HEK293 (cell line): ENCODE results near the gene TNC.

Experiments
- CTCF ChIA-PET: fragments of 350-600 bp; formaldehyde crosslinking; extraction: SDS; loops from one replicate; lab custom pipeline; 2021; ENCODE audit warnings: antibody characterized with exemption; lab: Yijun Ruan, JAX
- POLR2A ChIA-PET: fragments of 300-600 bp; formaldehyde crosslinking; extraction: SDS; loops from one replicate; lab custom pipeline; 2020; ENCODE audit warnings: antibody characterized with exemption, inconsistent platforms; lab: Yijun Ruan, JAX
- H3K27ac ChIP-seq: fragments of 200-500 bp; sonication (Bioruptor generic); 2 replicates; pipeline ENCODE4 v1.5.1; 2014; ENCODE audit warnings: low read depth, low read length, control low read depth, inconsistent platforms; ENCODE audit errors: extremely low read depth
- H3K36me3 ChIP-seq, 2 experiments: fragments of 200-500 bp in 1 of 2; sonication (Bioruptor generic) in 1 of 2; 1 replicate in 1 of 2; 2 replicates in 1 of 2; pipeline ENCODE4 v1.5.1; 2014 to 2017; ENCODE audit warnings: inconsistent platforms in 2 of 2, low read length in 2 of 2; ENCODE audit not compliant: control insufficient read depth in 2 of 2, insufficient read depth in 1 of 2
- H3K4me1 ChIP-seq: fragments of 200-500 bp; sonication (Bioruptor generic); 2 replicates; pipeline ENCODE4 v1.5.1; 2014; ENCODE audit warnings: mild to moderate bottlenecking, low read length, inconsistent platforms; ENCODE audit not compliant: control insufficient read depth, insufficient read depth
- H3K4me3 ChIP-seq: 2 replicates; pipeline ENCODE4 v1.5.1; 2011; ENCODE audit warnings: low read depth, mild to moderate bottlenecking, control low read depth, low read length, moderate library complexity
- H3K9me3 ChIP-seq: fragments of 200-500 bp; sonication (Bioruptor generic); 2 replicates; pipeline ENCODE4 v1.5.1; 2014; ENCODE audit warnings: low read depth, low read length, inconsistent platforms; ENCODE audit not compliant: control insufficient read depth, insufficient read depth
- KLF8 ChIP-seq: fragments of 450-650 bp; formaldehyde crosslinking; IDR thresholded peaks from 2 replicates; pipeline ENCODE4 v1.5.1; 2016; ENCODE audit warnings: missing biosample characterization, missing genetic modification characterization
- MYNN ChIP-seq: fragments of 450-650 bp; formaldehyde crosslinking; IDR thresholded peaks from 2 replicates; pipeline ENCODE4 v1.5.1; 2016; ENCODE audit warnings: missing biosample characterization, missing genetic modification characterization, borderline replicate concordance
- REST ChIP-seq: fragments of 450-650 bp; formaldehyde crosslinking; IDR thresholded peaks from 2 replicates; pipeline ENCODE4 v1.5.1; 2016; ENCODE audit warnings: missing biosample characterization, missing genetic modification characterization
- SCRT2 ChIP-seq: fragments of 450-650 bp; formaldehyde crosslinking; IDR thresholded peaks from 2 replicates; pipeline ENCODE4 v1.5.1; 2016; ENCODE audit warnings: missing biosample characterization, missing genetic modification characterization
- SP3 ChIP-seq: fragments of 450-650 bp; formaldehyde crosslinking; IDR thresholded peaks from 2 replicates; pipeline ENCODE4 v1.5.1; 2016; ENCODE audit warnings: missing biosample characterization, missing genetic modification characterization
- SP7 ChIP-seq: fragments of 450-650 bp; formaldehyde crosslinking; IDR thresholded peaks from 2 replicates; pipeline ENCODE4 v1.5.1; 2016; ENCODE audit warnings: missing biosample characterization, missing genetic modification characterization
- ZFP41 ChIP-seq: fragments of 450-650 bp; formaldehyde crosslinking; IDR thresholded peaks from 2 replicates; pipeline ENCODE4 v1.5.1; 2016; ENCODE audit warnings: missing biosample characterization, missing genetic modification characterization, borderline replicate concordance
- ZNF350 ChIP-seq: fragments of 450-650 bp; formaldehyde crosslinking; IDR thresholded peaks from 2 replicates; pipeline ENCODE4 v1.5.0; 2017; ENCODE audit warnings: missing biosample characterization, mild to moderate bottlenecking, missing genetic modification characterization
- ZNF37A ChIP-seq: fragments of 450-650 bp; IDR thresholded peaks from 2 replicates; pipeline ENCODE4 v1.5.1; 2018; ENCODE audit warnings: missing biosample characterization, missing genetic modification characterization
- ZNF501 ChIP-seq: fragments of 450-650 bp; formaldehyde crosslinking; IDR thresholded peaks from 2 replicates; pipeline ENCODE4 v1.5.1; 2016; ENCODE audit warnings: missing biosample characterization, missing genetic modification characterization
- ZNF544 ChIP-seq: fragments of 450-650 bp; formaldehyde crosslinking; IDR thresholded peaks from 2 replicates; pipeline ENCODE4 v1.5.0; 2017; ENCODE audit warnings: missing biosample characterization, missing genetic modification characterization
- ZNF658 ChIP-seq: fragments of 450-650 bp; formaldehyde crosslinking; IDR thresholded peaks from 2 replicates; pipeline ENCODE4; 2016; ENCODE audit warnings: missing biosample characterization, missing genetic modification characterization
- ZNF692 ChIP-seq: fragments of 450-650 bp; formaldehyde crosslinking; IDR thresholded peaks from 2 replicates; pipeline ENCODE4 v1.5.1; 2016; ENCODE audit warnings: missing biosample characterization, missing genetic modification characterization
- ZNF777 ChIP-seq: fragments of 450-650 bp; formaldehyde crosslinking; IDR thresholded peaks from 2 replicates; pipeline ENCODE4 v1.5.1; 2017; ENCODE audit warnings: missing biosample characterization, missing genetic modification characterization, borderline replicate concordance
- TF ChIP-seq, protein P1 (sequence below): fragments of 450-650 bp; formaldehyde crosslinking; IDR thresholded peaks from 2 replicates; pipeline ENCODE4 v1.5.1; 2016; ENCODE audit warnings: missing biosample characterization, missing genetic modification characterization

Gene TNC

GRCh38 chr9:115114546-115114945 lies 3.4 kb downstream of the TNC start:
- H3K27ac ChIP-seq: no peak overlapping the region
- H3K9me3 ChIP-seq: no peaks in the 10 kb centered on the region
- POLR2A ChIA-PET: no interaction called here
- no peak for TF ChIP-seq SP3 (tag by site-specific recombination)
- TF ChIP-seq SP7 (tag by site-specific recombination): peak; percentile 50
- no peak overlapping the region for H3K4me3 ChIP-seq
- H3K4me1 ChIP-seq: peaks cover 8% of the 10 kb centered on the region
- no peaks in the 10 kb centered on the region for H3K36me3 ChIP-seq
- CTCF ChIA-PET: interaction anchor here (0.6 to 1.2 kb wide), 2 partner anchors 84 to 412 kb away, joined by 3 read pairs; no protein-coding TSS in a partner anchor

DNA sequence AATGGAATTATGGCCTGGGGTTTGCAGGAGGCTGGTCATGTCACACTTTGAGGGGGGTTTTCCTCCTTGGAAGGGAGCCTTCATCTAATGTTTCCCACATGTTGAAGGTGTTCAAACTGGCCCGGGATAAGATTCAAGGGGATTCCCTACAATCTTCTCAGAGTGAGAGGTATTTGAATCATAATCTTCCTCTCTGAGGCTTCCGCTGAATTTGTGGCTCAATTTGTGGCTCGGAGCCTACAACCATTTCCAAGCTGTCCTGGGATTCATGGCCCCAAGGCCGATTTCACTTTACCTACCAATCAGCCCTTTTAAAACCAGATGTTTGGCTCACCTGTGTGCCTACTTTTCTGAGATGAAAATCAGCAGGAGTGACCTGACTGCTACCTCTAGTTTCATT lies 3.9 kb downstream of the TNC start:
- POLR2A ChIA-PET: no interaction called here
- TF ChIP-seq ZNF37A: no peak
- TF ChIP-seq ZNF544: no peak
- Histone ChIP-seq H3K27ac (no peak overlapping the region), H3K36me3 (no peaks in the 10 kb centered on the region), H3K4me3 (no peak overlapping the region), H3K4me1 (peaks cover 4% of the 10 kb centered on the region; the same call in 1 of the 2 replicates), H3K9me3 (no peaks in the 10 kb centered on the region)
- CTCF ChIA-PET: interaction anchor here (0.6 to 1.2 kb wide), 2 partner anchors 85 to 412 kb away, joined by 3 read pairs; no protein-coding TSS in a partner anchor

GRCh38 chr9:115111874-115112273 lies 6.1 kb downstream of the TNC start:
- CTCF ChIA-PET: no interaction called here
- H3K4me3 ChIP-seq: no peak overlapping the region
- H3K36me3 ChIP-seq: no peaks in the 10 kb centered on the region
- TF ChIP-seq ZNF658 (no peak), SCRT2 (tag by site-specific recombination) (no peak), MYNN (tag by site-specific recombination) (no peak), ZNF350 (tag by site-specific recombination) (no peak), ZNF501 (tag by site-specific recombination) (no peak), ZNF692 (tag by site-specific recombination) (no peak)
- TF ChIP-seq, protein P1, sequence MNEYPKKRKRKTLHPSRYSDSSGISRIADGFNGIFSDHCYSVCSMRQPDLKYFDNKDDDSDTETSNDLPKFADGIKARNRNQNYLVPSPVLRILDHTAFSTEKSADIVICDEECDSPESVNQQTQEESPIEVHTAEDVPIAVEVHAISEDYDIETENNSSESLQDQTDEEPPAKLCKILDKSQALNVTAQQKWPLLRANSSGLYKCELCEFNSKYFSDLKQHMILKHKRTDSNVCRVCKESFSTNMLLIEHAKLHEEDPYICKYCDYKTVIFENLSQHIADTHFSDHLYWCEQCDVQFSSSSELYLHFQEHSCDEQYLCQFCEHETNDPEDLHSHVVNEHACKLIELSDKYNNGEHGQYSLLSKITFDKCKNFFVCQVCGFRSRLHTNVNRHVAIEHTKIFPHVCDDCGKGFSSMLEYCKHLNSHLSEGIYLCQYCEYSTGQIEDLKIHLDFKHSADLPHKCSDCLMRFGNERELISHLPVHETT (tag by site-specific recombination): no peak
- POLR2A ChIA-PET: interaction anchor here (0.7 kb wide), 1 partner anchor 24 kb away, joined by 3 read pairs; no protein-coding TSS in a partner anchor
- H3K4me1 ChIP-seq: peaks cover 3% of the 10 kb centered on the region; the same call in 1 of the 2 replicates
- no peaks in the 10 kb centered on the region for H3K9me3 ChIP-seq
- H3K27ac ChIP-seq: no peak overlapping the region

DNA sequence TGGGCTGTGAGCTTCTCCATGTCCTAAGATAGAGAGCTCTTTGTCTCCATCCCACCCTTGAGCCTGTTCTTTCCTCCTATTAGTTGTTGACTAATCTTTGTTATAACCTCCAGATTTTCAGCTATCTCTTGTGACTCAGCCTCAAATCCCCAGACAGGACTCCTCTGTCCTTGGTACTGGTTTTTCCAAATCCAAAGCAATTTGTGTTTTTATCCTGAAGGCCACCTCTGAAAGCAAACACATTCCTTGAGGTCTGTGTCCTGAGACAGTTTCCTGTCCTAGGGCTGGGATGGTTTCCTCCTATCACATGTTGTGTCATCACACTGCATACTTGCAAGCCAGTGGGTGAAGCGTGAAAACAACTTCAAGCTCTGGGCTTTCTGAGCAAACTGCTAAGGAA lies 8.5 kb downstream of the TNC start:
- no peak for TF ChIP-seq ZNF777
- TF ChIP-seq REST: peak; percentile 90
- no peak for TF ChIP-seq KLF8 (tag by site-specific recombination)
- TF ChIP-seq ZFP41: no peak
- Histone ChIP-seq H3K36me3 (no peaks in the 10 kb centered on the region), H3K4me3 (no peak overlapping the region), H3K27ac (no peak overlapping the region), H3K9me3 (no peaks in the 10 kb centered on the region), H3K4me1 (0 out of 2 replicates have a peak, but pooled peaks cover 6% of the 10 kb centered on the region)
- ChIA-PET POLR2A (interaction anchor here (2.0 kb wide), 1 partner anchor 9 kb away, joined by 7 read pairs; the partner anchor contains the start of gene TNC), CTCF (interaction anchor here (0.5 to 1.0 kb wide), 3 partner anchors 429 to 791 kb away, joined by 3 to 5 read pairs (median 3); no protein-coding TSS in a partner anchor)
